Measurements from ENCODE around the gene HINFP. TPM values are rescaled to one million over a fixed set of nuclear protein-coding genes. Genes with fewer than 3 reads are reported as not detected.
"Not testable (repeated sequence)": the region's sequence is repeated elsewhere in the genome, so short reads cannot be mapped to it uniquely, and the experiment has no call there.

HINFP gene
- total and polyA plus RNA-seq, 4 donors = 10.4 to 24.5 (median 17.8) TPM

DNA sequence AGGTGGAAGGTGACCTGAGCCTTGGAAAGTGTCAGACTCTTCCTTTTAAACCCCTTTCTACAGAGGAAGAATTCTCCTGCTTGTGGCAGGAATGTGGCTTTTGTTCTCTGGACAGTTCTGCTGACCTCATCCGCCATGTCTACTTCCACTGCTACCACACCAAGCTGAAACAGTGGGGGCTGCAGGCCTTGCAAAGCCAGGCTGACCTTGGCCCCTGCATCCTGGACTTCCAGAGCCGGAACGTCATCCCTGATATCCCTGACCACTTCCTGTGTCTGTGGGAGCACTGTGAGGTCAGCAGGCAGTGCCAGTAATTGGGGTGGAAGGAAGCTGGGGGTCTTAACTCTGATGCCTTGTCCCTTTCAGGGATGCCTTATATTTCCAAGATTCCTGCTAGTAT lies 9.3 kb downstream of the HINFP start:
- peaks cover 0 to 4% (median 0%) of the 10 kb centered on the region in 5 donors for H3K4me1 ChIP-seq (ENCODE audit: control insufficient read depth in 5 of 5, insufficient read depth in 5 of 5, low read length in 5 of 5)
- no peak for ATAC-seq (ENCODE audit: insufficient read depth, low FRiP score)
- no peak for DNase-seq
- H3K27ac ChIP-seq (ENCODE audit: low read depth in 1 of 2, low read length in 1 of 2) = no peak overlapping the region
- TF ChIP-seq, protein P1, sequence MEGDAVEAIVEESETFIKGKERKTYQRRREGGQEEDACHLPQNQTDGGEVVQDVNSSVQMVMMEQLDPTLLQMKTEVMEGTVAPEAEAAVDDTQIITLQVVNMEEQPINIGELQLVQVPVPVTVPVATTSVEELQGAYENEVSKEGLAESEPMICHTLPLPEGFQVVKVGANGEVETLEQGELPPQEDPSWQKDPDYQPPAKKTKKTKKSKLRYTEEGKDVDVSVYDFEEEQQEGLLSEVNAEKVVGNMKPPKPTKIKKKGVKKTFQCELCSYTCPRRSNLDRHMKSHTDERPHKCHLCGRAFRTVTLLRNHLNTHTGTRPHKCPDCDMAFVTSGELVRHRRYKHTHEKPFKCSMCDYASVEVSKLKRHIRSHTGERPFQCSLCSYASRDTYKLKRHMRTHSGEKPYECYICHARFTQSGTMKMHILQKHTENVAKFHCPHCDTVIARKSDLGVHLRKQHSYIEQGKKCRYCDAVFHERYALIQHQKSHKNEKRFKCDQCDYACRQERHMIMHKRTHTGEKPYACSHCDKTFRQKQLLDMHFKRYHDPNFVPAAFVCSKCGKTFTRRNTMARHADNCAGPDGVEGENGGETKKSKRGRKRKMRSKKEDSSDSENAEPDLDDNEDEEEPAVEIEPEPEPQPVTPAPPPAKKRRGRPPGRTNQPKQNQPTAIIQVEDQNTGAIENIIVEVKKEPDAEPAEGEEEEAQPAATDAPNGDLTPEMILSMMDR (IDR thresholded peaks at IDR 0.05; ENCODE audit: control extremely low read depth, extremely low read depth) = no peak
- H3K9me3 ChIP-seq (ENCODE audit: control insufficient read depth in 4 of 4, insufficient read depth in 3 of 4, low read length in 3 of 4) = no peaks in the 10 kb centered on the region
- no peaks in the 10 kb centered on the region for H3K27me3 ChIP-seq (ENCODE audit: control insufficient read depth in 3 of 3, insufficient read depth in 3 of 3, low read length in 2 of 3)
- no peak overlapping the region for H3K4me3 ChIP-seq
- H3K9ac ChIP-seq (ENCODE audit: insufficient read depth in 1 of 2, low read length in 2 of 2) = no peak overlapping the region
- H3K36me3 ChIP-seq (ENCODE audit: control insufficient read depth in 4 of 4, insufficient read depth in 4 of 4, low read length in 4 of 4) = peaks cover 18 to 37% (median 36%) of the 10 kb centered on the region in 4 donors
- 69 to 76% methylated on average over 3 of the region's 3 CpGs for WGBS, 2 donors

DNA sequence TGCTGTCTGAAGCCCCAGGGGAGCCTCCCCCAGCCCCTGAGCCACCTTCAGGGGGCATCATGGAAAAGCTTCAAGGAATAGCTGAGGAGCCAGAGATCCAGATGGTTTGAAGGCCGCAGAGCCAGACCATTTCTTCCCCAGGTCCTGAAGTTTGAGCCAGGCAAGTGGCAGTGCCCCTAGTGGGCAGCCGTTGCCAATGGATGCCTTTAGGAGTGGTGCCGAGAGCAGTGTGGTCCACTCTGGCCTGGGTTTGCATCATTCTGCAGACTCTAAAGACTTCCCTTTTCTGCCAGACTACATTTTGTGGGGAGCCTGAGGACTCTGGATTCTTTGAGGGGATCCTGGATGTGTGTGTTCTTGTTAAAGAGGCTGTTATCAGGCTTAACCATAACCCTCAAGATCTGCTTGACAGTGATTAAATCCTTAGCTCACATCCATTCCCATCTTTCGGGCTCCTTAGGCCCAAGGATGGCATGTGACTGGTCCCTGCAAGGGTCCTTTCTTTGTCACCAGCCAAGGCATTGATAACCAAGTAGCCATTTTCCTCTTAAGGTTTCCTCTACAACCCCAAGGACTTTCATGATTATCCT lies 13.1 kb downstream of the HINFP start:
- WGBS, 2 donors = 66 to 70% methylated on average over 4 of the region's 4 CpGs
- TF ChIP-seq, protein P1 (IDR thresholded peaks at IDR 0.05; ENCODE audit: control extremely low read depth, extremely low read depth) = no peak
- H3K4me1 ChIP-seq (ENCODE audit: control insufficient read depth in 5 of 5, insufficient read depth in 5 of 5, low read length in 5 of 5) = peaks cover 0 to 2% (median 0%) of the 10 kb centered on the region in 5 donors
- H3K27me3 ChIP-seq (ENCODE audit: control insufficient read depth in 3 of 3, insufficient read depth in 3 of 3, low read length in 2 of 3) = no peaks in the 10 kb centered on the region
- H3K4me3 ChIP-seq = no peak overlapping the region
- H3K36me3 ChIP-seq (ENCODE audit: control insufficient read depth in 4 of 4, insufficient read depth in 4 of 4, low read length in 4 of 4) = peaks cover 18 to 36% (median 33%) of the 10 kb centered on the region in 4 donors
- H3K9ac ChIP-seq (ENCODE audit: insufficient read depth in 1 of 2, low read length in 2 of 2) = no peak overlapping the region
- H3K27ac ChIP-seq (ENCODE audit: low read depth in 1 of 2, low read length in 1 of 2) = no peak overlapping the region
- H3K9me3 ChIP-seq (ENCODE audit: control insufficient read depth in 4 of 4, insufficient read depth in 3 of 4, low read length in 3 of 4) = no peaks in the 10 kb centered on the region
- ATAC-seq (ENCODE audit: insufficient read depth, low FRiP score) (no peak), DNase-seq (no peak)

DNA sequence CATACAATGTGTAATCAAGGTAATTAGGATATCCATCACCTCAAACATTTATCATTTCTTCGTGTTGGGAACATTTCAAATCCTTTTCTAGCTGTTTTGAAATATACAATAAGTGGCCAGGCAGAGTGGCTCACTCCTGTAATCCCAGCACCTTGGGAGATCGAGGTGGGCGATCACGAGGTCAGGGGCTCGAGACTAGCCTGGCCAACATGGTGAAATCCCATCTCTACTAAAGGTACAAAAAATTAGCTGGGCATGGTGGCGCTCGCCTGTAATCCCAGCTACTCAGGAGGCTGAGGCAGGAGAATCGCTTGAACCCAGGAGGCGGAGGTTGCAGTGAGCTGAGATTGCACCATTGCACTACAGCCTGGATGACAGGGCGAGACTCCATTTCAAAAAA lies 17.9 kb downstream of the HINFP start:
- not testable (repeated sequence) for H3K9me3 ChIP-seq (ENCODE audit: control insufficient read depth in 4 of 4, insufficient read depth in 3 of 4, low read length in 3 of 4); H3K4me3 ChIP-seq; H3K4me1 ChIP-seq (ENCODE audit: control insufficient read depth in 5 of 5, insufficient read depth in 5 of 5, low read length in 5 of 5); H3K27me3 ChIP-seq (ENCODE audit: control insufficient read depth in 3 of 3, insufficient read depth in 3 of 3, low read length in 2 of 3); H3K36me3 ChIP-seq (ENCODE audit: control insufficient read depth in 4 of 4, insufficient read depth in 4 of 4, low read length in 4 of 4); DNase-seq; H3K9ac ChIP-seq (ENCODE audit: insufficient read depth in 1 of 2, low read length in 2 of 2); ATAC-seq (ENCODE audit: insufficient read depth, low FRiP score); H3K27ac ChIP-seq (ENCODE audit: low read depth in 1 of 2, low read length in 1 of 2)
- WGBS, 2 donors = 89 to 94% methylated on average over 10 of the region's 10 CpGs

DNA sequence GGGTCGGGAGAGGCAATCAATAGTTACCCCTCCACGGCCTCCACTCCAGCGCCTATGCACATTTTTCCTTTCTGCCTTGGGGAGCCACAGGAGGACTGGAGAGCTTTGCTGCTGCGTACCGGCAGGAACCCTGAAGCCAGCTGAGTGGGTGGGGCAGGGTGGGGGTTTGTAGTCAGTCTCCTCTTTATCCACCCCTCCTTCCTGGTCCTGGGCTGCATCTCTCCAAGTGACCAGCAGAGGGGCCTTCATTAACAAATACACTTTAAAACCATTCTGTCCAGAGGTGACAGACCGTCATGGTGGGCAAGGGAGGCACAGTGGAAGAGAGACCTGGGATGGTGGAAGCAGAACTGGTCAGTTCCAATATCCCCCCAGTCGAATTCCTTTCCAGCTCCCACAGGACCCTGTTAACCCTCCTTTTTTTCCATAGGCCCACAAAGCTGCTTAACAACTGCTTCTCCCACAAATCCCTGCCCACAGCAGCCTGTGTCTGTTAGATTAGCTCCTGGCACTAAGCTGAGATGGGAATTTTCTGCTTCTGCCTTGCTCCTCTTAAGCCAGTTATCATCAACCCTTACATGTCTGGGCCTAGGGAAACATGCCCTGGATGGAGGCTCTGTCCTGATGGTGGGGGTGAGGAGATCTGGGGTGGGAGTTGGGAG lies 23.6 kb downstream of the HINFP start:
- H3K36me3 ChIP-seq (ENCODE audit: control insufficient read depth in 4 of 4, insufficient read depth in 4 of 4, low read length in 4 of 4) = no peaks in the 10 kb centered on the region
- no peak overlapping the region for H3K4me3 ChIP-seq
- DNase-seq = peak; percentile 66 to 70 (median 67)
- ATAC-seq (ENCODE audit: insufficient read depth, low FRiP score) = no peak
- no peak overlapping the region for H3K9ac ChIP-seq (ENCODE audit: insufficient read depth in 1 of 2, low read length in 2 of 2)
- 16 to 19% methylated on average over 7 of the region's 7 CpGs for WGBS, 2 donors
- H3K27me3 ChIP-seq (ENCODE audit: control insufficient read depth in 3 of 3, insufficient read depth in 3 of 3, low read length in 2 of 3) = peaks cover 0 to 25% (median 12%) of the 10 kb centered on the region in 3 donors
- H3K9me3 ChIP-seq (ENCODE audit: control insufficient read depth in 4 of 4, insufficient read depth in 3 of 4, low read length in 3 of 4) = peaks cover 0 to 1% (median 0%) of the 10 kb centered on the region in 4 donors
- H3K27ac ChIP-seq (ENCODE audit: low read depth in 1 of 2, low read length in 1 of 2) = no peak overlapping the region
- TF ChIP-seq, protein P1 (IDR thresholded peaks at IDR 0.05; ENCODE audit: control extremely low read depth, extremely low read depth) = peak; percentile 39
- peaks cover 0 to 12% (median 5%) of the 10 kb centered on the region in 5 donors for H3K4me1 ChIP-seq (ENCODE audit: control insufficient read depth in 5 of 5, insufficient read depth in 5 of 5, low read length in 5 of 5)
